ENCODE data around the gene TCF7L1. TPM values are rescaled to one million over a fixed set of nuclear protein-coding genes. Genes with fewer than 3 reads are reported as not detected.

Gene TCF7L1
- total RNA-seq, 2 donors from 2014 or later: 71.9 to 73.3 TPM

GRCh38 chr2:85185431-85185940 lies 52.3 kb downstream of the TCF7L1 start:
- no peak for DNase-seq
- H3K4me1 Mint-ChIP-seq: peaks cover 66% of the 10 kb centered on the region
- no peaks in the 10 kb centered on the region for H3K9me3 ChIP-seq (ENCODE audit: control insufficient read depth, low read length)
- no peak overlapping the region for H3K27ac ChIP-seq (ENCODE audit: low read depth, low read length)
- H3K4me1 ChIP-seq (ENCODE audit: control insufficient read depth, insufficient read depth, low read length): peaks cover 15% of the 10 kb centered on the region
- no peaks in the 10 kb centered on the region for H3K27me3 Mint-ChIP-seq (ENCODE audit: insufficient read depth)
- peaks cover 37% of the 10 kb centered on the region for H3K36me3 Mint-ChIP-seq (ENCODE audit: low read depth)
- H3K4me3 ChIP-seq (ENCODE audit: low read length): no peak overlapping the region
- H3K9me3 Mint-ChIP-seq: no peaks in the 10 kb centered on the region
- peaks cover 10% of the 10 kb centered on the region for H3K36me3 ChIP-seq (ENCODE audit: control insufficient read depth, insufficient read depth, low read length)
- peak overlapping the region; percentile 83 for H3K27ac Mint-ChIP-seq
- TF ChIP-seq CTCF (conservative IDR thresholded peaks at IDR 0.05): no peak
- H3K27me3 ChIP-seq (ENCODE audit: control insufficient read depth, insufficient read depth, low read length, poor library complexity, severe bottlenecking): no peaks in the 10 kb centered on the region
- H3K9ac ChIP-seq (ENCODE audit: extremely low read depth, low read length, poor library complexity, severe bottlenecking): no peak overlapping the region
- WGBS, 2 experiments (ENCODE audit: insufficient coverage in 1 of 2, insufficient read length in 1 of 2): 93 to 97% methylated on average over 3 to 7 of the region's 7 CpGs
- no peak overlapping the region for H3K4me3 Mint-ChIP-seq

- peaks cover 39% of the 10 kb centered on the region for H3K36me3 Mint-ChIP-seq (ENCODE audit: low read depth)
- H3K27ac Mint-ChIP-seq: peak overlapping the region; percentile 14
- peaks cover 51% of the 10 kb centered on the region for H3K4me1 Mint-ChIP-seq
Measured at GRCh38 chr2:85187069-85187468, 53.9 kb downstream of the TCF7L1 start.

GRCh38 chr2:85188852-85189251 lies 55.7 kb downstream of the TCF7L1 start:
- Mint-ChIP-seq H3K4me3 (no peak overlapping the region), H3K4me1 (peaks cover 36% of the 10 kb centered on the region), H3K9me3 (no peaks in the 10 kb centered on the region), H3K27ac (no peak overlapping the region), H3K36me3 (ENCODE audit: low read depth) (peaks cover 43% of the 10 kb centered on the region), H3K27me3 (ENCODE audit: insufficient read depth) (no peaks in the 10 kb centered on the region)
- Histone ChIP-seq H3K4me1 (ENCODE audit: control insufficient read depth, insufficient read depth, low read length) (peaks cover 8% of the 10 kb centered on the region), H3K9me3 (ENCODE audit: control insufficient read depth, low read length) (no peaks in the 10 kb centered on the region), H3K27me3 (ENCODE audit: control insufficient read depth, insufficient read depth, low read length, poor library complexity, severe bottlenecking) (no peaks in the 10 kb centered on the region), H3K9ac (ENCODE audit: extremely low read depth, low read length, poor library complexity, severe bottlenecking) (no peak overlapping the region), H3K4me3 (ENCODE audit: low read length) (no peak overlapping the region), H3K27ac (ENCODE audit: low read depth, low read length) (peak overlapping the region; percentile 95), H3K36me3 (ENCODE audit: control insufficient read depth, insufficient read depth, low read length) (peaks cover 18% of the 10 kb centered on the region)
- no peak for TF ChIP-seq CTCF (conservative IDR thresholded peaks at IDR 0.05)
- no peak for DNase-seq
- WGBS, 2 experiments (ENCODE audit: insufficient coverage in 1 of 2, insufficient read length in 1 of 2): 75 to 90% methylated on average over 1 to 5 of the region's 5 CpGs

More at GRCh38 chr2:85187069-85187468, 53.9 kb downstream of the TCF7L1 start:
- H3K27me3 Mint-ChIP-seq (ENCODE audit: insufficient read depth): no peaks in the 10 kb centered on the region
- Histone ChIP-seq H3K9me3 (ENCODE audit: control insufficient read depth, low read length) (no peaks in the 10 kb centered on the region), H3K27me3 (ENCODE audit: control insufficient read depth, insufficient read depth, low read length, poor library complexity, severe bottlenecking) (no peaks in the 10 kb centered on the region), H3K36me3 (ENCODE audit: control insufficient read depth, insufficient read depth, low read length) (peaks cover 8% of the 10 kb centered on the region), H3K4me1 (ENCODE audit: control insufficient read depth, insufficient read depth, low read length) (peaks cover 8% of the 10 kb centered on the region), H3K4me3 (ENCODE audit: low read length) (no peak overlapping the region), H3K9ac (ENCODE audit: extremely low read depth, low read length, poor library complexity, severe bottlenecking) (no peak overlapping the region), H3K27ac (ENCODE audit: low read depth, low read length) (no peak overlapping the region)
- H3K4me3 Mint-ChIP-seq: no peak overlapping the region
- H3K9me3 Mint-ChIP-seq: no peaks in the 10 kb centered on the region
- no peak for DNase-seq
- 90 to 92% methylated on average over 2 of the region's 2 CpGs for WGBS, 2 experiments (ENCODE audit: insufficient coverage in 1 of 2, insufficient read length in 1 of 2)
- no peak for TF ChIP-seq CTCF (conservative IDR thresholded peaks at IDR 0.05)

Measured in endodermal cell (in vitro differentiated cells).